GM21390 (cell line): ENCODE measurements around the gene NDUFAF2.
"Not testable (repeated sequence)": the region's sequence is repeated elsewhere in the genome, so short reads cannot be mapped to it uniquely, and the experiment has no call there.

Experiments used
- ATAC-seq: cut with Tn5 transposase; IDR thresholded peaks from one replicate; pipeline ENCODE4 v1.9.1; 2021; ENCODE audit not compliant: unreplicated experiment

Gene NDUFAF2

DNA sequence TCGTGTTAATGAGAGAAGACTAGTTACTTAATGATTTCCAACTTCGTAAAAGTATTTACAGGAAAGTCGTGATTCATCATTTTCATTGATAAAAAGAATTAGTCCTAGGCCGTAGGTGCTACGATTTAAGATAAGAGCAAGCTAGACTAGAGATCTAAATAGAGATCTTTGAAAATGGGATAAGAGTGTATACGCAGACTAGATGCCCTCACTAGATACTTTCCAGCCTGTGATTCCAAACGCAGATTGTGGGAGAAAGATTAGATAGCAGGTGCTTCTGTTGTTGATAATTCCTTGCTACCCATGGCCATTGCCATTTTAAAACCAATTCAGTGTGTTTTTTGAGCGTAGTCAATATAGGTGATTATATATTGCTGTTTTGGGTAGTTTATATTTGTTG is 223.9 kb downstream of the NDUFAF2 start:
- ATAC-seq: no peak

DNA sequence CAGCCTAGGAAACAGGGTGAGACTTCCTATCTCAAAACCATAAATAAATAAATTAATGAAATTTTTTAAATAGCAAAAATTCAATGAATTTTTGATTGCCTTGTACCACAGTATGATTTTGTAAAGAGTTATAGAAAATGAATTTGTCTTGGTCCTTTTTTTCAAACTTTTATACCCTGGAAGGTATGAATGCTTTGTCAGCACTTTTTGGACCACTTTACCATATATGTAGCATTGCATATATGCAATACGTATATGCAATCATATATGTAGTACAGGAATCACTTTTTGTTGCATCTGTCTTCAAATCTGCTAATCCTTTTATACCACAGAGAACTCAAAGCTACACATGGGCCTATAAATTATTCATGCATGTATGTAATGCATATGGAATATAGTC is 226.5 kb downstream of the NDUFAF2 start:
- no peak for ATAC-seq

DNA sequence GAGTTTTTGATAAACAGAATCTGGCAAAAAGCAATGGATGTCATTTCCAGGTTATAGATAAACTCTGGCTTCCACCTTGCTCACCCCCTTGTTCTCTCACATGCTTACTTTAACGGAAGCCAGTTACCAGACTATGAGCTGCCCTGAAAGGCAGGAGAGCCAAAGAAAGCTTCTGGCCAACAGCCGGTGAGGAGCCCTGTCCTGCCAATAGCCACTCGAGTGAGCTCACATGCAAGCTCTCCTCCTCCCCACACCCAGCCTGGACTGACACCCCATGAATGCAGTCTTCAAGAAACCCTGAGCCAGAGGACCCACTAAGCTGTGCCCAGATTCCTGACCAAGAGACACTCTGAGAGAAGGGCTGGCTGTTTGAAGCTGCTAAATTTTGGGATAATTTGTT is 231.6 kb downstream of the NDUFAF2 start:
- no peak for ATAC-seq

DNA sequence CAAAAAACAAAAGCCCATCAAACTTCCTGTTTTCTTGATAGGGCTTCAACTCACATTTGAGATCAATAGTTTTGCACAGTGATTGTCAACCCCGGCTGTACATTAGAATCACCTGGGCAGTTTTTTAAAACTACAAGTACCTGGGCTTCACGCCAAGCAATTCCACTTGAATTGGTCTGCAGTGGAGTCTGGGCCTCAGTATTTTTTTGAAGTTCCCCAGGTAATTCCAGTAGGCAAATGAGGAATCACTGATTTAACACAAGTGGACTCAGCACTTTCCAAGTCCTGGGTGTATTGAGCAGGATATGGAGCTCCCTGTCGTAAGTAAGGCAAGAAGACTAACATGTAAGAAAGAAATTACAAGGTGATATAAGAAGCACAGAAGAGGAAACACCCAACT is 232.1 kb downstream of the NDUFAF2 start:
- ATAC-seq: no peak

DNA sequence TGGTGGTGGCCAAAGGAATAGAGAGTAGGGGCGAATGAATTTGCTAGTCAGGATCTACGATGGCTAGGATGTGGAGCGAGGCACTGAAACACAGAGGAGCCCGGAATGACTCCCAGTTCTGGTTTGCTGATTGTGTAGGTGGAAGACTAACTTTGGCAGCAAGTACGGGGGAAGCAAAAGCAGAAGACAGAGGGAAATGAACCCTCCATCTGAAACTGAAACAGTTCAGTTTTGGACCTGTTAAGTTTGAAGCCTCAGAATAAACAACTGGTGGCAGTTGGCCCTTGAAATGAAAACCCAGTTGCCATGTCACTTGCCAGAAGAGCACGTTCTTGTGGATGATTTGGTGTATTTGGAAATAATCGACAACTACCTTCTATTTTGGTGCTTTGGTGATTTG is 232.7 kb downstream of the NDUFAF2 start:
- ATAC-seq: peak; percentile 84

DNA sequence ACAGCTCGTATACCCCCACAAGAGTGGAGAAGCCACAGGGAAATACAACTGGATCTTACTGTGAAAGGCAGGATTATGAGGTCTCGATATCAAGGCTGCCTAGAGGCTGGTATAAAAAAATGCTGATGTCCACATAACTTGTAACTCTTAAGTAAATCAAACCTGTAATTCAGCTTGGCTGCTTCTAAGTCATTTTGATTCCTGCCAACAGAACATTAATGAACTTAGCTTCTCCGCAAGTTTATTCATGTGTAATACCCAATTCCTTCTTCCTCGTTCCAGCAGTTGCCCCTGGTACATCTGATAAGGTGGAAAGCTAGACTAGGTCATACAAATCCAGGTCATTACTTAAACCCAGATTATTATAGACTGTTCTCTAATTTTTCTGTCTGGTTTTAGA is 233.7 kb downstream of the NDUFAF2 start:
- ATAC-seq: no peak

DNA sequence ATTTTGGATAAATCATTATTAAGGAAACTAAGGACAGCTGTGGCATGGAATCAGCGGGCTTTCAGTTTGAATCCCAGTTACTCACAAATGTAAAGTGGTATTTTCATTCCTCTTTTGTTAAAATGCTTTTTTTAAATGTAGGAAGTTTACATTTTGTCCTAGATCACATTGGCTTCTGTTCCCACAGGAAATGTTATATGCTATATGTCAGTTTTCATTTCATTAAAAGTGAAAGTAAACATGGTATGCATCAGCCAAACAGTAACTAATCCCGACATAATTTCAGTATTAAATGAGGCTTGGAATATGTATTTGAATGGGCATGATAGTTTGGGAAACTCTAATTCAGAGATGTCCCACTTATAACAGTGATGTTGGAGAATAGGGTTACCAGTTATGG is 235.9 kb downstream of the NDUFAF2 start:
- ATAC-seq: no peak

DNA sequence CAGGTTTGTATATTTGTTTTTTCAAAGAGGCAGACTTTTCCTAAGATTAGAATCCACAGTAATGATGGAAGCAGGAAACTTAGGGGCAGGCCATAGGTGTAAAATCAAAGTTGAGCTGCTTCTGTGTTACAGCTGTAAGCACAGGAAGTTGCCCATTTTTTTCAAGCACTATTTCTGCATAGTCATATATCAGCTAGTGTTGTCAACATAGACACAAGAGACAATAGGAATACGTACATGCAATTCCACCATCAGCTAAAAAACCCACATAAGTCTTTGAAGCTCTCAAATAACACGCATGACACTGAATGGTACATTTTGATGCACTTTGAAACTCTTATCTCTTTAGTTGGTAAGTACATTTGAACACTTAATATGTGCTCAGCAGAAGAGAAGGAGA is 237.4 kb downstream of the NDUFAF2 start:
- no peak for ATAC-seq

DNA sequence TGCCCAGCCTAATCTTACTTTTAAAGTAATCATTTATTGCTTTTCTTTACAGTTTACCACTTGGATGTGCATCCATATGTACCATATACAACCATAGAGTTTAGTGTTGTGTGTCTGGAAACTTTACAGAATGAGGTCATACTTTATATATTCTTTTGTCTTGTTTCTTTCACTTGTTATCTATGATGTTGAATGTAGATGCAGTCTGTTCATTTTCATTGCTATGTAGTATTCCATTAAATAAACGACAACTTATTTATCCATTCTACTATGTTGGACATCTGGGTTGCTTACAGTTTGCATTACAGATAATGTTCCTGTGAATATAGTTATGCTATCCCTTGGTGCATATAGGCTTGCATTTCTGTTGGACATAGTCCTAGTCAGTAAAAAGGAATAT is 238.5 kb downstream of the NDUFAF2 start:
- no peak for ATAC-seq

DNA sequence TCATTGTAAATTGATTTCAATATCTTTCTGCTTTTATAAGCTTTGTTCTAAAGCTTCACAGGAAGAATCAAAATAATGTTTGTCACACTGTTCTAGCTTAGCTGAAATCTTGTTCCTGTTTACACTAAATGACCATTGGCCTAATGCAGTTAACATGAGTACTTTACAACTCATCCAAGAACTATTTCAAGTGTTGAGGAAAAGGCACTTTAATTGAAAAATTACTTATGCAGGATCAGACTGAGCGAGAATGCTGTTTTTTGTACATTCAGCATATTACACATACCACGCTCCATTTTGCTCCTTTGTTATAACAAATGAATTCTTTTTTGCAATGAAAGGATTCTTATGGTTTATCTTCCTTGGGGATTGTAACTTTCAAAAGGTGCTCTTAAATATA is 239.7 kb downstream of the NDUFAF2 start:
- no peak for ATAC-seq

DNA sequence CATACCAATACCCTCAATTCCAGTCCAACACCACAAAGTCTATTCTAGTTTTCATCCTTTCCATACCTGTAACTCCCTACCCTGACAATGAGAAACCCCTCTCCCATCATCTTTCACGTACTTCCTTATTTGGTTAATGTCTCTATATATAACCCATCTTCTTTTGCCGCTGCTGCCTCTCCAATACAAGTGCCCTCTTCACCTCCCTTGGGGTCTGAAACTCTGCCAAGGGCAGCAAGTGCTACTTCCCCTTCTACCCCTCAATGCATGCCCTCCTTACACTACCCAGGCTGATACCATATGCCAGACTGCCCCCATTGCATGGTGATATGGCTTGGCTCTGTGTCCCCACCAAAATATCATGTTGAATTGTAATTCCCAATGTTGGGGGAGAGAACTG is 241.6 kb downstream of the NDUFAF2 start:
- ATAC-seq: no peak

DNA sequence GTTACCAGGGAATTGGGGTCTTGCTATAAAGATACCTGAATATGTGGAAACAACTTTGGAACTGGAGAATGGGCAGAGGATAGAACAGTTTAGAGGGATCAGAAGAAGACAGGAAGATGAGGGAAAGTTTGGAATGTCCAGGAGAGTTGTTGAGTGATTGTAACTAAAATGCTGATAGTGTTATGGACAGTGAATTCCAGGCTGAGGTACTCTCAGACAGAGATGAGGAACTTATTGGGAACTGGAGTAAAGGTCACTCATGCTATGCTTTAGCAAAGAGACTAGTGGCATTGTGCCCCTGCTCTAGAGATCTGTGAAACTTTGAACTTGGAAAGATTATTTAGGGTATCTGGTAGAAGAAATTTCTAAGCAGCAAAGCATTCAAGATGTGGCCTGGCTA is 242.3 kb downstream of the NDUFAF2 start:
- ATAC-seq: not testable (repeated sequence)

DNA sequence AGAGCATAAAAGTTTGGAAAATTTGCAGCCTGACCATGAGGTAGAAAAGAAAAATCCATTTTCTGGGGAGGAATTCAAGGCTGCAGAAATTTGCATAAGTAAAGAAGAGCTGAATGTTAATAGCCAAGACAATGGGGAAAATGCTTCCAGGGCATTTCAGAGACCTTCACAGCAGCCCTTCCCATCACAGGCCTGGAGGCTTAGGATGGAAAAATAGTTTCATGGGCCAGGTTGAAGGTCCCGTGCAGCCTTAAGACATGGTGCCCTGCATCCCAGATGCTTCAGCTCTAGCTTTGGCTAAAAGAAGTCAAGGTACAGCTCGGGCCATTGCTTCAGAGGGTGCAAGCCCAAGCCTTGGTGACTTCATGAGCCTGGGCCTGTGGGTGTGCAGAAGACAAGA is 242.8 kb downstream of the NDUFAF2 start:
- ATAC-seq: not testable (repeated sequence)

DNA sequence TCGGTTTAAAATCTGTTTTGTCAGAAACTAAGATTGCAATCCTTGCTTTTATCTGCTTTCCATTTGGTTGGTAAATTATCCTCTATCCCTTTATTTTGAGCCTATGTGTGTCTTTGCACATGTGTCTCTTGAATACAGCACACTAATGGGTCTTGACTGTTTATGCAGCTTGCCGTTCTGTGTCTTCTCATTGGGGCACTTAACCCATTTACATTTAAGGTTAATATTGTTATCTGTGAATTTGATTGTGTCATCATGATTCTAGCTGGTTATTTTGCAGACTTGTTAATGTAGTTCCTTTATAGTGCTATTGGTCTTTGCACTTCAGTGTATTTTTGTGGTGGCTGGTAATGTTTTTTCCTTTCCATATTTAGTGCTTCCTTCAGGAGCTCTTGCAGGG is 253.6 kb downstream of the NDUFAF2 start:
- ATAC-seq: no peak

DNA sequence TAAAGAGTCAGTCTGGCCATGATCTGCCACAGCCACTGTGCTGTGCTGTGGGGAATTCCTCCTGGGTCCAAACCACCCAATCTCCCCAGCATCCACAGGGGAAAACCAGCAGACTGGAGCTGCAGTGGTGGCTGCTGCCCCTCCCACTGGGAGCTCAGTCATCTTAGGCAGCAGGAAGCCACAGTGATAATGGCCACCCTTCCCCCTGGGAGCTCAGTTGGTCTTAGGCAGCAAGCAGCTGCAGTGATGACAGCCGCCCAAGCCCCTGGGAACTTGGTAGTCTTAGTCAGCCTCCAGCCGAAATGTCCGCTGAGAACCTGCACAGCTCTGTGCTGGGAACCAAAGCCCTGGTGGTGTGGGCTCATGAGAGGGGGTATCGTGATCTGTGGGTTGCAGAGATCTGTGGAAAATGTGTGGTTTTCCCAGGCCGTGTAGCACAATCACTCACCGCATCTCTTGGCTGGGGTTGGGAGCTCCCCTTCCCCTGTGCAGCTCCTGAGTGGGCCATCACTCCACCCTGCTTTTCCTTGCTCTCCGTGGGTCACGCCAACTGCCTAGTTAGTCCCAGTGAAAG is 255.7 kb downstream of the NDUFAF2 start:
- no peak for ATAC-seq

DNA sequence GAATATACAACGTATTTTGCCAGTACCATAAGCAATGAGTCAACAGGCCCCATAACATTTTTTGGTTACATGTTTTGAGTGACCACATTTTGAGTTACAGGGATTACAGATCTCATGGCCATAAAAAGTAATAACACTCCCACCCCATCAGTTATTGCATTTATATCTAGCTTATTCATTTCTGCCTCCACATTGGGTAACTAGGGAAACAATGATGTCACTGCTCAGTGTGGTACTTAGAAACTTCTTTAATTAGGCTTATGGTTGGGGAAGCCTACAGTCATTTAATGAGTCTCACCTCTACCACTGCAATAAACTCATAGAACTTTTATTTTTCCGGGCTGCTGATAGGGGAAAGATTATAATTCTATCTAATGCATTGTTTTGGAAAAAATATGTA is 257.2 kb downstream of the NDUFAF2 start:
- no peak for ATAC-seq
